ENCODE measurements around the gene ARFRP1.

ARFRP1 gene

DNA sequence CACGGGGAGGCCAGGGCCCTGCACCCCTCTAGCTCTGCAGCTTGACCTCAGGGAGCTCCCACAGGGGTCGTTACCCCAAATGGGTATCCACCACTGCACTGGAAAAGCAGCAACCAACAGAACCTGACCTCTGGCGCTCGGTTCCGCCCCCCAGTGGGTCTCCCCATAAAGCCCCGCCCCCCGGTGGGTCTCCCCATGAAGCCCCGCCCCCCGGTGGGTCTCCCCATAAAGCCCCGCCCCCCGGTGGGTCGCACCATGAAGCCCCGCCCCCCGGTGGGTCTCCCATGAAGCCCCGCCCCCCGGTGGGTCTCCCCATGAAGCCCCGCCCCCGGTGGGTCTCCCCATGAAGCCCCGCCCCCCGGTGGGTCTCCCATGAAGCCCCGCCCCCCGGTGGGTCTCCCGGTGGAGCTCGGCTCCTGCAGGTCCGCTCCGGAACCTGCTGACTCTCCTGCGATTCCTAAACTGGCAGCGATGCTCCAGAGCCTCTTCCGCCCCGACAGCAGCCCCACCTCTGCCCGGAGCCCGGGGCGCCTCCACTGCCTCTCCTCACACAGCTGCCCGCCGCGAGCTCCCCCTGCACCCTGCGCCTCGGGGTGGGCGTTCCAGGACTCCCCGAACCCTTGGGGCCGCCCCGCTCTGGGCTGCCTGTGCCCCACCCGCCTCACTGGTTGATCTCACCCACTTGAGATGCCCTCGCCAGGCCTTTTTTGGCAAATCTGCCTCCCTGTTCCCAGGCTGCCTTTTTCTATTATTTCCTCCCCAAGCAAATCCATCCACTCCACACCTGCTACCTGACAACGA, 43.9 kb upstream of the ARFRP1 start:
- H3K79me2 ChIP-seq (ENCODE audit: insufficient read depth, low read length), result no peaks in the 10 kb centered on the region
- no peaks in the 10 kb centered on the region for H3K36me3 ChIP-seq (ENCODE audit: insufficient read depth, low read length)
- H3K4me1 ChIP-seq (ENCODE audit: insufficient read depth, low read length, severe bottlenecking), result peaks cover 3% of the 10 kb centered on the region
- no peak overlapping the region for H3K27ac ChIP-seq (ENCODE audit: low read depth, low read length, poor library complexity, severe bottlenecking)
- H2AFZ ChIP-seq (ENCODE audit: low read length), result no peak overlapping the region
- no peaks in the 10 kb centered on the region for H3K9me3 ChIP-seq (ENCODE audit: low read length)
- H4K20me1 ChIP-seq (ENCODE audit: insufficient read depth, low read length), result no peaks in the 10 kb centered on the region
- peaks cover 5% of the 10 kb centered on the region; the same call in 1 of the 2 replicates for H3K27me3 ChIP-seq (ENCODE audit: insufficient read depth, low read length)
- no peak overlapping the region for H3K9ac ChIP-seq (ENCODE audit: low read length)
- H3F3A ChIP-seq (ENCODE audit: insufficient read depth, low read length), result no peaks in the 10 kb centered on the region
- H3K9me2 ChIP-seq (ENCODE audit: low read depth, low read length), result no peaks in the 10 kb centered on the region
- no peak overlapping the region for H3K4me3 ChIP-seq (ENCODE audit: low read depth, low read length, poor library complexity, severe bottlenecking)
- TF ChIP-seq, protein P1, sequence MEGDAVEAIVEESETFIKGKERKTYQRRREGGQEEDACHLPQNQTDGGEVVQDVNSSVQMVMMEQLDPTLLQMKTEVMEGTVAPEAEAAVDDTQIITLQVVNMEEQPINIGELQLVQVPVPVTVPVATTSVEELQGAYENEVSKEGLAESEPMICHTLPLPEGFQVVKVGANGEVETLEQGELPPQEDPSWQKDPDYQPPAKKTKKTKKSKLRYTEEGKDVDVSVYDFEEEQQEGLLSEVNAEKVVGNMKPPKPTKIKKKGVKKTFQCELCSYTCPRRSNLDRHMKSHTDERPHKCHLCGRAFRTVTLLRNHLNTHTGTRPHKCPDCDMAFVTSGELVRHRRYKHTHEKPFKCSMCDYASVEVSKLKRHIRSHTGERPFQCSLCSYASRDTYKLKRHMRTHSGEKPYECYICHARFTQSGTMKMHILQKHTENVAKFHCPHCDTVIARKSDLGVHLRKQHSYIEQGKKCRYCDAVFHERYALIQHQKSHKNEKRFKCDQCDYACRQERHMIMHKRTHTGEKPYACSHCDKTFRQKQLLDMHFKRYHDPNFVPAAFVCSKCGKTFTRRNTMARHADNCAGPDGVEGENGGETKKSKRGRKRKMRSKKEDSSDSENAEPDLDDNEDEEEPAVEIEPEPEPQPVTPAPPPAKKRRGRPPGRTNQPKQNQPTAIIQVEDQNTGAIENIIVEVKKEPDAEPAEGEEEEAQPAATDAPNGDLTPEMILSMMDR (IDR thresholded peaks at IDR 0.05; ENCODE audit: low read length), result no peak
- TF ChIP-seq EZH2 (IDR thresholded peaks at IDR 0.05; ENCODE audit: borderline replicate concordance, low read length), result no peak
- H3K4me2 ChIP-seq (ENCODE audit: low read length), result no peak overlapping the region

DNA sequence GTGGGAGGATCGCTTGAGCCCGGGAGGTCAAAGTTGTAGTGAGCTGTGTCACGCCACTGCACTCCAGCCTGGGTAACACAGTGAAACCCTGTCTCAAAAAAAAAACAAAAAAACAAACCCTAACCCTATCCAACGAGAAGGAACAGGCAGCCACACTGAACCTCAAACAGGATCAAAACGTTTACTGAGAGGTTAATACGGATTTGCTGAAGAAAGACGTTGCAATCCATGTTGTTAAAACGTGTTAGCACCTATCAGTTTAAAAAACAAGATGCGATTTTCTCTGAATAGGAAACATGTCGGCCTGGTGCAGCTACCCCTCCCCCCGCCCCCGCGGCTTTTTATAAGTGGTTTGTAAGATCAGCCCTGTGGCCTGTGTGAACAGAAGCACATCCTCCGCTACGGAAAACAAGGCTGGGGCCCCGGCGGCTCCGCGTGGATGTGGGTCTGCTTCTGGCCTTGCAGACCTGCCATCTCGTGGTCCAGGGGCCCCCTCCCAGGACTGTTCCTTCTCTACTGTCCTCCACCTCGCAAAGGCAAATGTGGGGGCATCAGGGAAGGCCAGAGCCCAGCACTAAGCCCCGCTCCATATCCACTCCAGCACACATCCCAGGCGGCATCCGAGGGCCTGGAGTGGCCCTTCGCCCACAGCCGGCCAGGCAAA, 43.2 kb upstream of the ARFRP1 start:
- no peaks in the 10 kb centered on the region for H3K36me3 ChIP-seq (ENCODE audit: insufficient read depth, low read length)
- H3K27ac ChIP-seq (ENCODE audit: low read depth, low read length, poor library complexity, severe bottlenecking), result no peak overlapping the region
- H3K9me2 ChIP-seq (ENCODE audit: low read depth, low read length), result no peaks in the 10 kb centered on the region
- no peak overlapping the region for H3K4me3 ChIP-seq (ENCODE audit: low read depth, low read length, poor library complexity, severe bottlenecking)
- TF ChIP-seq EZH2 (IDR thresholded peaks at IDR 0.05; ENCODE audit: borderline replicate concordance, low read length), result no peak
- peaks cover 3% of the 10 kb centered on the region; the same call in 1 of the 2 replicates for H3K27me3 ChIP-seq (ENCODE audit: insufficient read depth, low read length)
- H3K4me1 ChIP-seq (ENCODE audit: insufficient read depth, low read length, severe bottlenecking), result peaks cover 3% of the 10 kb centered on the region
- H2AFZ ChIP-seq (ENCODE audit: low read length), result no peak overlapping the region
- H3K9me3 ChIP-seq (ENCODE audit: low read length), result no peaks in the 10 kb centered on the region
- no peak overlapping the region for H3K9ac ChIP-seq (ENCODE audit: low read length)
- no peaks in the 10 kb centered on the region for H4K20me1 ChIP-seq (ENCODE audit: insufficient read depth, low read length)
- H3K4me2 ChIP-seq (ENCODE audit: low read length), result no peak overlapping the region
- no peaks in the 10 kb centered on the region for H3F3A ChIP-seq (ENCODE audit: insufficient read depth, low read length)
- H3K79me2 ChIP-seq (ENCODE audit: insufficient read depth, low read length), result no peaks in the 10 kb centered on the region

DNA sequence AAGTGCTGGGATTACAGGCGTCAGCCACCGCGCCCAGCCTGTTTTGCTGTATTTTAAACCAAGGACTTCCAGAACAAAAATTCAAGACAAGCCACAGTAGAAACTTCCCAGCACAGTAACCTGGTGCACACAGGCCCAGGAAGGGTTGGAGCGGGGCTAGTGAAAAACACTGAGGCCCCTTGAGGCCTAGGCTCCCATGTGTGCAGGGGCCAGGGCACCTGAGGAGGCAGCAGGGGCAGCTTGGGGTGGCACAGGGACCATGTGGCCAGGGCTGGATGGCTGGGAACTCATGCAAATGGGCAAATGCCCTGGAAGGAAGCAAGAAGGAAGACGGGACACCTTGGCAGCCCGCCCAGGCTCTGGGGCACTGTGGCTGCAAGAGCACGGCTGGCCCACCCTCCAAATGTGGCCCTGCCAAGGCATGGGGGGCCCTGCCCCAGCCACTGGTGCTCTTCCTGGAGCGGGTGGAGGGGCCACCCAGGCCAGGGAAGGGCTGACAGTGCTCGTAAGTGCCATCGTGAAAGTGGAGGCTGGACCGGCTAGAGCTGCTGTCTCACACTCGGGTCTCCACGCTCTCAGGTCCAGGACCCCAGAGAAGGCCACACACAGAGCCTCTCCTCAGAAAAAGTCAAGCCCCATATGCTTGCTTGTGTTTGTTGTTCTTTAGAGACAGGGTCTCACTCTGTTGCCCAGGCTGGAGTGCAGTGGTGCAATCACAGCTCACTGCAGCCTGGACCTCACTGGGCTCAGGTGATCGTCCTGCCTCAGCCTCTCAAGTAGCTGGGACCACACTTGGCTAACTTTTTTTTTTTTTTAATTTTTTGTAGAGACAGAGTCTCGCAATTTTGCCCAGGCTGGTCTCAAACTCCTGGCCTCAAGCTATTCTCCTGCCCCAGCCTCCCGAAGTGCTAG, 42.1 kb upstream of the ARFRP1 start:
- H3K4me3 ChIP-seq (ENCODE audit: low read depth, low read length, poor library complexity, severe bottlenecking), result no peak overlapping the region
- no peak overlapping the region for H3K4me2 ChIP-seq (ENCODE audit: low read length)
- H2AFZ ChIP-seq (ENCODE audit: low read length), result no peak overlapping the region
- no peaks in the 10 kb centered on the region for H3K9me2 ChIP-seq (ENCODE audit: low read depth, low read length)
- H3K9me3 ChIP-seq (ENCODE audit: low read length), result no peaks in the 10 kb centered on the region
- no peaks in the 10 kb centered on the region for H4K20me1 ChIP-seq (ENCODE audit: insufficient read depth, low read length)
- no peak overlapping the region for H3K27ac ChIP-seq (ENCODE audit: low read depth, low read length, poor library complexity, severe bottlenecking)
- TF ChIP-seq, protein P1 (IDR thresholded peaks at IDR 0.05; ENCODE audit: low read length), result no peak
- no peak for TF ChIP-seq EZH2 (IDR thresholded peaks at IDR 0.05; ENCODE audit: borderline replicate concordance, low read length)
- no peaks in the 10 kb centered on the region for H3K79me2 ChIP-seq (ENCODE audit: insufficient read depth, low read length)
- H3K36me3 ChIP-seq (ENCODE audit: insufficient read depth, low read length), result no peaks in the 10 kb centered on the region
- H3K27me3 ChIP-seq (ENCODE audit: insufficient read depth, low read length), result no peaks in the 10 kb centered on the region; the same call in 1 of the 2 replicates
- H3K4me1 ChIP-seq (ENCODE audit: insufficient read depth, low read length, severe bottlenecking), result peaks cover 3% of the 10 kb centered on the region
- no peaks in the 10 kb centered on the region for H3F3A ChIP-seq (ENCODE audit: insufficient read depth, low read length)
- H3K9ac ChIP-seq (ENCODE audit: low read length), result no peak overlapping the region
